H9 (cell line): Measurements from ENCODE around the gene GP2. TPM values are rescaled to one million over a fixed set of nuclear protein-coding genes. Genes with fewer than 3 reads are reported as not detected.

Experiments used
- DNase-seq: peaks from one replicate; pipeline ENCODE4 v3.0.0-alpha.2; 2017
- H2AFZ ChIP-seq: one replicate; pipeline ENCODE4 v1.6.1; 2013; ENCODE audit warnings: mild to moderate bottlenecking, low read length, control low read depth, moderate library complexity
- H2AK5ac ChIP-seq: 2 replicates; pipeline ENCODE4 v1.6.1; 2013; ENCODE audit warnings: low read length, control low read depth, mixed read lengths; ENCODE audit not compliant: insufficient read length
- H2BK120ac ChIP-seq: one replicate; pipeline ENCODE4 v1.6.1; 2013; ENCODE audit warnings: low read depth, mild to moderate bottlenecking, low read length, control low read depth, inconsistent platforms; ENCODE audit not compliant: poor library complexity, severe bottlenecking
- H2BK12ac ChIP-seq: 2 replicates; pipeline ENCODE4 v1.6.1; 2013; ENCODE audit warnings: low read length, control low read depth, mixed read lengths, low read depth; ENCODE audit not compliant: insufficient read length
- H2BK15ac ChIP-seq: 2 replicates; pipeline ENCODE4 v1.6.1; 2013; ENCODE audit warnings: low read depth, low read length, control low read depth
- H2BK20ac ChIP-seq: one replicate; pipeline ENCODE4 v1.6.1; 2013; ENCODE audit warnings: low read depth, mild to moderate bottlenecking, low read length, control low read depth, inconsistent platforms; ENCODE audit not compliant: poor library complexity, severe bottlenecking
- H2BK5ac ChIP-seq: 2 replicates; pipeline ENCODE4 v1.6.1; 2013; ENCODE audit warnings: low read length, control low read depth, mixed read lengths; ENCODE audit not compliant: insufficient read length
- H3K14ac ChIP-seq: 2 replicates; pipeline ENCODE4 v1.6.1; 2013; ENCODE audit warnings: low read length, control low read depth; ENCODE audit not compliant: insufficient read depth
- H3K18ac ChIP-seq: 2 replicates; pipeline ENCODE4 v1.6.1; 2013; ENCODE audit warnings: low read depth, mild to moderate bottlenecking, mixed read lengths, low read length, control low read depth; ENCODE audit not compliant: insufficient read length
- H3K23ac ChIP-seq: 2 replicates; pipeline ENCODE4 v1.6.1; 2013; ENCODE audit warnings: low read length, control low read depth, mixed read lengths, low read depth; ENCODE audit not compliant: insufficient read length
- H3K23me2 ChIP-seq: 2 replicates; pipeline ENCODE4 v1.6.1; 2013; ENCODE audit warnings: low read depth, mild to moderate bottlenecking, mixed read lengths, low read length, control low read depth; ENCODE audit not compliant: insufficient read length, poor library complexity, severe bottlenecking
- H3K27ac ChIP-seq: 2 replicates; pipeline ENCODE4 v1.5.1; 2013; ENCODE audit warnings: low read length, control low read depth, mixed read lengths, low read depth; ENCODE audit not compliant: insufficient read length
- H3K27me3 ChIP-seq: 2 replicates; pipeline ENCODE4 v1.6.1; 2013; ENCODE audit warnings: low read length, control low read depth, inconsistent platforms; ENCODE audit not compliant: insufficient read depth
- H3K4ac ChIP-seq: 2 replicates; pipeline ENCODE4 v1.6.1; 2013; ENCODE audit warnings: low read depth, mild to moderate bottlenecking, control low read depth, inconsistent platforms, low read length, moderate library complexity
- H3K4me1 ChIP-seq: 2 replicates; pipeline ENCODE4 v1.6.1; 2013; ENCODE audit warnings: low read length, control low read depth, inconsistent platforms; ENCODE audit not compliant: insufficient read depth
- H3K4me2 ChIP-seq: 2 replicates; pipeline ENCODE4 v1.6.1; 2013; ENCODE audit warnings: low read length, control low read depth, mixed read lengths; ENCODE audit not compliant: insufficient read length, insufficient read depth
- H3K56ac ChIP-seq: 2 replicates; pipeline ENCODE4 v1.6.1; 2013; ENCODE audit warnings: low read depth, mild to moderate bottlenecking, mixed read lengths, low read length, control low read depth; ENCODE audit not compliant: insufficient read length
- H3K79me1 ChIP-seq: 2 replicates; pipeline ENCODE4 v1.6.1; 2013; ENCODE audit warnings: low read depth, mild to moderate bottlenecking, moderate library complexity, low read length, control low read depth, inconsistent platforms; ENCODE audit not compliant: insufficient read depth, poor library complexity, severe bottlenecking
- H3K79me2 ChIP-seq: 2 replicates; pipeline ENCODE4 v1.6.1; 2013; ENCODE audit warnings: low read length, control low read depth, inconsistent platforms; ENCODE audit not compliant: insufficient read depth
- H3K9ac ChIP-seq: 2 replicates; pipeline ENCODE4 v1.6.1; 2013; ENCODE audit warnings: low read length, control low read depth, mixed read lengths; ENCODE audit not compliant: insufficient read length; ENCODE audit errors: extremely low read depth
- H3K9me3 ChIP-seq: one replicate; pipeline ENCODE4 v1.6.1; 2013; ENCODE audit warnings: low read depth, low read length, inconsistent platforms; ENCODE audit not compliant: control insufficient read depth
- H3T11ph ChIP-seq: one replicate; pipeline ENCODE4 v1.6.1; 2013; ENCODE audit warnings: mild to moderate bottlenecking, low read length, control low read depth, inconsistent platforms
- H4K20me1 ChIP-seq: one replicate; pipeline ENCODE4 v1.6.1; 2013; ENCODE audit not compliant: control insufficient read depth, insufficient read length, insufficient read depth
- H4K5ac ChIP-seq: 2 replicates; pipeline ENCODE4 v1.6.1; 2013; ENCODE audit warnings: low read depth, mild to moderate bottlenecking, mixed read lengths, low read length, control low read depth; ENCODE audit not compliant: insufficient read length
- H4K8ac ChIP-seq: replicated peaks from 2 replicates; pipeline ENCODE4 v1.6.1; 2013; ENCODE audit warnings: low read length, control low read depth, mixed read lengths, low read depth; ENCODE audit not compliant: insufficient read length
- H4K91ac ChIP-seq: 2 replicates; pipeline ENCODE4 v1.6.1; 2013; ENCODE audit warnings: low read depth, mild to moderate bottlenecking, moderate library complexity, mixed read lengths, low read length, control low read depth; ENCODE audit not compliant: insufficient read length
- H3K27ac Mint-ChIP-seq, 3 experiments: 2 replicates in 2 of 3; 3 replicates in 1 of 3; pipeline ENCODE4 v1.8.0; 2020 to 2021; ENCODE audit warnings: mixed read lengths in 3 of 3, mild to moderate bottlenecking in 1 of 3, moderate library complexity in 1 of 3
- H3K27me3 Mint-ChIP-seq: 2 replicates; pipeline ENCODE4 v1.8.0; 2021; ENCODE audit warnings: low read depth, mild to moderate bottlenecking, moderate library complexity, mixed read lengths
- H3K36me3 Mint-ChIP-seq, 3 experiments: 2 replicates in 2 of 3; 3 replicates in 1 of 3; pipeline ENCODE4 v1.8.0; 2020 to 2021; ENCODE audit warnings: low read depth in 3 of 3, mixed read lengths in 3 of 3; ENCODE audit not compliant: insufficient read depth in 1 of 3
- H3K4me1 Mint-ChIP-seq, 2 experiments: 2 replicates each; pipeline ENCODE4 v1.8.0; 2020; ENCODE audit warnings: mixed read lengths in 2 of 2
- H3K4me3 Mint-ChIP-seq, 2 experiments: 2 replicates in 1 of 2; 3 replicates in 1 of 2; pipeline ENCODE4 v1.8.0; 2020 to 2021; ENCODE audit warnings: mild to moderate bottlenecking in 2 of 2, mixed read lengths in 2 of 2, moderate library complexity in 1 of 2
- H3K9me3 Mint-ChIP-seq, 2 experiments: 2 replicates in 1 of 2; 3 replicates in 1 of 2; pipeline ENCODE4 v1.8.0; 2020; ENCODE audit warnings: mild to moderate bottlenecking in 2 of 2, mixed read lengths in 2 of 2, moderate library complexity in 1 of 2
- WGBS: extraction: QIAGEN DNeasy Blood & Tissue Kit; methylation state at CpG from one replicate; pipeline ENCODE4 v1.1.7; 2013; ENCODE audit warnings: missing lambda C conversion rate, low lambda C conversion rate, mixed read lengths; ENCODE audit not compliant: insufficient read length; ENCODE audit errors: extremely low coverage; 5-methylcytosine and 5-hydroxymethylcytosine counted together
- total RNA-seq: library from RNA; stranded (reverse); gene quantifications from 2 replicates; pipeline ENCODE4 v1.2.1, GENCODE V29; 2021
- TF ChIP-seq, protein P1 (sequence below): fragments of 200-600 bp; sonication (generic); conservative IDR thresholded peaks from 3 replicates; pipeline ENCODE4 v1.8.0; 2021; ENCODE audit warnings: antibody characterized with exemption, mild to moderate bottlenecking

Gene GP2
- total RNA-seq, 1 experiment from 2014 or later = not detected

- Histone ChIP-seq H2AK5ac (no peak overlapping the region), H3K14ac (no peak overlapping the region), H2BK12ac (no peak overlapping the region), H3K9ac (no peak overlapping the region), H4K91ac (no peak overlapping the region), H3K4me2 (no peak overlapping the region), H3K23me2 (no peaks in the 10 kb centered on the region), H2BK15ac (no peak overlapping the region), H3K4me1 (no peaks in the 10 kb centered on the region), H4K8ac (no peak overlapping the region), H3T11ph (no peak overlapping the region), H2AFZ (no peak overlapping the region), H2BK5ac (no peak overlapping the region), H2BK120ac (no peak overlapping the region), H3K23ac (no peak overlapping the region), H3K27me3 (no peaks in the 10 kb centered on the region), H4K20me1 (no peaks in the 10 kb centered on the region), H3K56ac (no peak overlapping the region), H3K9me3 (no peaks in the 10 kb centered on the region), H4K5ac (no peak overlapping the region), H3K79me1 (no peaks in the 10 kb centered on the region), H3K18ac (no peak overlapping the region), H3K27ac (no peak overlapping the region), H3K4ac (no peak overlapping the region), H3K79me2 (no peaks in the 10 kb centered on the region; the same call in 1 of the 2 replicates), H2BK20ac (no peak overlapping the region)
- Mint-ChIP-seq H3K27me3 (peaks cover 21% of the 10 kb centered on the region), H3K4me1 (no peaks in the 10 kb centered on the region), H3K9me3 (peaks cover 12 to 14% of the 10 kb centered on the region in 2 experiments), H3K36me3 (peaks cover 0 to 5% (median 3%) of the 10 kb centered on the region in 3 experiments; a peak in 5 of 7 replicates), H3K27ac (no peak overlapping the region), H3K4me3 (no peak overlapping the region)
- no CpG with 5 or more reads among the region's 2 CpGs for WGBS
- TF ChIP-seq, protein P1, sequence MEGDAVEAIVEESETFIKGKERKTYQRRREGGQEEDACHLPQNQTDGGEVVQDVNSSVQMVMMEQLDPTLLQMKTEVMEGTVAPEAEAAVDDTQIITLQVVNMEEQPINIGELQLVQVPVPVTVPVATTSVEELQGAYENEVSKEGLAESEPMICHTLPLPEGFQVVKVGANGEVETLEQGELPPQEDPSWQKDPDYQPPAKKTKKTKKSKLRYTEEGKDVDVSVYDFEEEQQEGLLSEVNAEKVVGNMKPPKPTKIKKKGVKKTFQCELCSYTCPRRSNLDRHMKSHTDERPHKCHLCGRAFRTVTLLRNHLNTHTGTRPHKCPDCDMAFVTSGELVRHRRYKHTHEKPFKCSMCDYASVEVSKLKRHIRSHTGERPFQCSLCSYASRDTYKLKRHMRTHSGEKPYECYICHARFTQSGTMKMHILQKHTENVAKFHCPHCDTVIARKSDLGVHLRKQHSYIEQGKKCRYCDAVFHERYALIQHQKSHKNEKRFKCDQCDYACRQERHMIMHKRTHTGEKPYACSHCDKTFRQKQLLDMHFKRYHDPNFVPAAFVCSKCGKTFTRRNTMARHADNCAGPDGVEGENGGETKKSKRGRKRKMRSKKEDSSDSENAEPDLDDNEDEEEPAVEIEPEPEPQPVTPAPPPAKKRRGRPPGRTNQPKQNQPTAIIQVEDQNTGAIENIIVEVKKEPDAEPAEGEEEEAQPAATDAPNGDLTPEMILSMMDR = peak; percentile 73
- DNase-seq = peak; percentile 39
These were observed 32.7 kb upstream of the GP2 start for GRCh38 chr16:20359997-20360396.
